A549 (cell line): ENCODE measurements around the gene HPGD. TPM values are rescaled to one million over a fixed set of nuclear protein-coding genes. Genes with fewer than 3 reads are reported as not detected.

ENCODE experiments used
- ATAC-seq, 2 experiments: fragments of 200-7000 bp in 1 of 2; fragments of >200 bp in 1 of 2; cut with Nextera tagmentation in 1 of 2; cut with Tn5 transposase in 1 of 2; 3 replicates each; pipeline versions ENCODE4 v1.8.0 to v1.9.1; 2018 to 2020; ENCODE audit warnings: mild to moderate bottlenecking in 1 of 2, moderate library complexity in 1 of 2
- CTCF ChIA-PET: fragments of 300-600 bp; sonication (Branson Sonifier 250); formaldehyde crosslinking; extraction: SDS; loops from one replicate; lab custom pipeline; 2021; ENCODE audit warnings: antibody characterized with exemption, inconsistent platforms; lab: Yijun Ruan, JAX
- POLR2A ChIA-PET: fragments of 350-600 bp; formaldehyde crosslinking; extraction: SDS; loops from one replicate; lab custom pipeline; 2021; ENCODE audit warnings: antibody characterized with exemption, inconsistent platforms; lab: Yijun Ruan, JAX
- DNase-seq, 2 experiments: peaks; one replicate each; pipeline versions ENCODE4 v3.0.0 to v3.0.0-alpha.2; 2011 to 2016; ENCODE audit warnings: low read depth in 1 of 2, low spot score in 1 of 2
- FAIRE-seq: peaks from 2 replicates; lab custom pipeline; 2011; peaks lifted over from hg19 to GRCh38; lab: Jason Lieb, UNC
- H3K27ac ChIP-seq, 2 experiments: fragments of >200 bp; sonication (Bioruptor Twin); formaldehyde crosslinking; 3 replicates each; pipeline ENCODE4 v1.5.1; 2016 to 2017
- H3K4me1 ChIP-seq: fragments of >200 bp; sonication (Bioruptor Twin); formaldehyde crosslinking; 3 replicates; pipeline ENCODE4 v1.6.1; 2016
- H3K4me2 ChIP-seq: fragments of >200 bp; sonication (Bioruptor Twin); formaldehyde crosslinking; 3 replicates; pipeline ENCODE4 v1.6.1; 2016
- H3K4me3 ChIP-seq: fragments of >200 bp; sonication (Bioruptor Twin); formaldehyde crosslinking; 3 replicates; pipeline ENCODE4 v1.5.1; 2016
- H3K9me3 ChIP-seq: fragments of >200 bp; sonication (Bioruptor Twin); formaldehyde crosslinking; 3 replicates; pipeline ENCODE4 v1.6.1; 2016
- ATOH8 ChIP-seq: fragments of 250-450 bp; sonication (Bioruptor Pico); IDR thresholded peaks from 2 replicates; pipeline ENCODE4 v1.5.0; 2020; ENCODE audit warnings: low read depth, mild to moderate bottlenecking, moderate library complexity
- CBX2 ChIP-seq: fragments of 200-600 bp; sonication (generic); IDR thresholded peaks from 2 replicates; pipeline ENCODE4 v1.6.1; 2016; ENCODE audit warnings: low read depth, mild to moderate bottlenecking, borderline replicate concordance
- CHD2 ChIP-seq: fragments of 150-350 bp; IDR thresholded peaks from 2 replicates; pipeline ENCODE4 v1.6.1; 2014; ENCODE audit warnings: low read length; ENCODE audit not compliant: partially characterized antibody
- EHF ChIP-seq: fragments of 250-450 bp; sonication (Bioruptor Pico); IDR thresholded peaks from 2 replicates; pipeline ENCODE4 v1.5.0; 2020; ENCODE audit warnings: mild to moderate bottlenecking
- ELK1 ChIP-seq: fragments of 150-350 bp; IDR thresholded peaks from 2 replicates; pipeline ENCODE4 v1.6.1; 2014; ENCODE audit warnings: low read depth, mild to moderate bottlenecking, low read length
- EP300 ChIP-seq, 2 experiments: fragments of >200 bp; sonication (Bioruptor Twin); formaldehyde crosslinking; IDR thresholded peaks; 2 replicates in 1 of 2; 3 replicates in 1 of 2; pipeline ENCODE4 v1.6.1; 2016 to 2017
- ESRRA ChIP-seq: fragments of 150-350 bp; IDR thresholded peaks from 2 replicates; pipeline ENCODE4 v1.6.1; 2014; ENCODE audit warnings: mild to moderate bottlenecking, low read length, borderline replicate concordance
- FOSL2 ChIP-seq, 2 experiments: fragments of 450-650 bp in 1 of 2; fragments of >200 bp in 1 of 2; sonication (Bioruptor Twin) in 1 of 2; formaldehyde crosslinking; IDR thresholded peaks; 2 replicates each; pipeline versions ENCODE4 v1.5.0 to v1.6.1; 2016 to 2020; ENCODE audit warnings: mild to moderate bottlenecking in 1 of 2, moderate library complexity in 1 of 2
- HDAC2 ChIP-seq: fragments of 200-600 bp; sonication (generic); IDR thresholded peaks from 2 replicates; pipeline ENCODE4 v1.6.1; 2016
- HES2 ChIP-seq: fragments of >200 bp; sonication (Bioruptor Twin); formaldehyde crosslinking; IDR thresholded peaks from 2 replicates; pipeline ENCODE4 v1.6.1; 2016
- HEYL ChIP-seq: fragments of 250-450 bp; sonication (Bioruptor Pico); IDR thresholded peaks from 2 replicates; pipeline ENCODE4 v1.8.0; 2021; ENCODE audit warnings: mild to moderate bottlenecking, moderate library complexity
- HMGXB4 ChIP-seq: fragments of 250-450 bp; sonication (Bioruptor Pico); IDR thresholded peaks from 2 replicates; pipeline ENCODE4 v1.5.0; 2021; ENCODE audit warnings: mild to moderate bottlenecking, moderate library complexity, borderline replicate concordance
- HOXB13 ChIP-seq: fragments of 250-450 bp; sonication (Bioruptor Pico); IDR thresholded peaks from 2 replicates; pipeline ENCODE4 v1.5.0; 2020; ENCODE audit warnings: low read depth, mild to moderate bottlenecking, moderate library complexity
- HOXB5 ChIP-seq: fragments of 250-450 bp; sonication (Bioruptor Pico); IDR thresholded peaks from 2 replicates; pipeline ENCODE4 v1.5.0; 2020; ENCODE audit warnings: mild to moderate bottlenecking, moderate library complexity
- JUNB ChIP-seq: fragments of >200 bp; sonication (Bioruptor Twin); formaldehyde crosslinking; IDR thresholded peaks from 2 replicates; pipeline ENCODE4 v1.6.1; 2016
- KDM1A ChIP-seq: fragments of 200-600 bp; sonication (generic); IDR thresholded peaks from 2 replicates; pipeline ENCODE4 v1.6.1; 2016; ENCODE audit warnings: low read depth, mild to moderate bottlenecking
- KDM5A ChIP-seq: fragments of 200-600 bp; sonication (generic); IDR thresholded peaks from 2 replicates; pipeline ENCODE4 v1.6.1; 2016; ENCODE audit warnings: antibody characterized with exemption, mild to moderate bottlenecking
- MYC ChIP-seq: IDR thresholded peaks from 2 replicates; pipeline ENCODE4 v1.6.1; 2012; ENCODE audit warnings: mild to moderate bottlenecking, inconsistent platforms, low read length, improper control_type of control experiment, borderline replicate concordance
- NFE2L2 ChIP-seq: fragments of 150-350 bp; conservative IDR thresholded peaks from 2 replicates; pipeline ENCODE4 v1.6.1; 2014; ENCODE audit warnings: low read length
- NPAS2 ChIP-seq: fragments of 250-450 bp; sonication (Bioruptor Pico); IDR thresholded peaks from 2 replicates; pipeline ENCODE4 v1.8.0; 2022; ENCODE audit warnings: mild to moderate bottlenecking, moderate library complexity, borderline replicate concordance
- PBX3 ChIP-seq: IDR thresholded peaks from 2 replicates; pipeline ENCODE4 v1.6.1; 2012
- PHF8 ChIP-seq: fragments of 200-600 bp; sonication (generic); IDR thresholded peaks from 2 replicates; pipeline ENCODE4 v1.6.1; 2016; ENCODE audit warnings: low read depth, mild to moderate bottlenecking, antibody characterized with exemption, moderate library complexity, borderline replicate concordance
- POLR2A ChIP-seq: IDR thresholded peaks from 2 replicates; pipeline ENCODE4 v1.6.1; 2012; ENCODE audit warnings: mild to moderate bottlenecking, low read length
- RARB ChIP-seq: fragments of 250-450 bp; sonication (Bioruptor Pico); IDR thresholded peaks from 2 replicates; pipeline ENCODE4 v1.8.0; 2021; ENCODE audit warnings: mild to moderate bottlenecking, moderate library complexity
- RCOR1 ChIP-seq: fragments of 150-350 bp; IDR thresholded peaks from 2 replicates; pipeline ENCODE4 v1.6.1; 2014; ENCODE audit warnings: antibody characterized with exemption, low read length, low read depth
- RNF2 ChIP-seq: fragments of 200-600 bp; sonication (generic); IDR thresholded peaks from 2 replicates; pipeline ENCODE4 v1.6.1; 2016; ENCODE audit warnings: low read depth, mild to moderate bottlenecking, antibody characterized with exemption, moderate library complexity, borderline replicate concordance
- SMC3 ChIP-seq: fragments of >200 bp; sonication (Bioruptor Twin); formaldehyde crosslinking; IDR thresholded peaks from 3 replicates; pipeline ENCODE4 v1.6.1; 2018; ENCODE audit warnings: inconsistent platforms
- SREBF2 ChIP-seq: fragments of 450-650 bp; IDR thresholded peaks from 2 replicates; pipeline ENCODE4 v1.6.1; 2014; ENCODE audit warnings: mild to moderate bottlenecking, moderate library complexity
- TP53 ChIP-seq: fragments of 250-450 bp; sonication (Bioruptor Pico); IDR thresholded peaks from 2 replicates; pipeline ENCODE4 v1.5.0; 2021; ENCODE audit warnings: mild to moderate bottlenecking, moderate library complexity
- ZSCAN20 ChIP-seq: fragments of 250-450 bp; sonication (Bioruptor Pico); IDR thresholded peaks from 2 replicates; pipeline ENCODE4 v1.8.0; 2022; ENCODE audit warnings: mild to moderate bottlenecking, moderate library complexity
- WGBS: methylation state at CpG from one replicate; pipeline ENCODE4 v1.1.6; 2017; ENCODE audit errors: missing lambda C conversion rate; 5-methylcytosine and 5-hydroxymethylcytosine counted together
- polyA plus RNA-seq, 4 experiments: library from polyadenylated mRNA; depleted of rRNA in 3 of 4; stranded (reverse); fragments of >200 nt; fragmentation: RNase III in 1 of 4; extraction: RNeasy Plus Mini Kit Qiagen cat#74134 plus additional on column Dnase treatment in 1 of 4; gene quantifications; 2 replicates in 3 of 4; 3 replicates in 1 of 4; pipeline ENCODE4 v1.2.3, GENCODE V29; 2011 to 2017

HPGD gene
- polyA plus RNA-seq, 2 of the 4 experiments (the other 2 are of a cell fraction): 114 to 127 TPM

GRCh38 chr4:174526731-174527130 is 4.4 kb upstream of the HPGD start (continued):
- TF ChIP-seq RCOR1: no peak
- TF ChIP-seq HEYL: no peak
- TF ChIP-seq MYC: no peak
- no peak for TF ChIP-seq ELK1
- no peak for TF ChIP-seq EHF (CRISPR knock-in tag)
- TF ChIP-seq KDM1A: no peak
- no peak for TF ChIP-seq NFE2L2
- TF ChIP-seq HOXB5 (CRISPR knock-in tag): no peak
- TF ChIP-seq JUNB: no peak

GRCh38 chr4:174524242-174524641 is 2.0 kb upstream of the HPGD start:
- no peak overlapping the region for H3K4me3 ChIP-seq
- WGBS: 54% methylated on average over 4 of the region's 4 CpGs
- DNase-seq (no peak), FAIRE-seq (no peak), ATAC-seq (no peak)
- peak overlapping the region; percentile 87 for H3K4me2 ChIP-seq
- TF ChIP-seq HMGXB4 (no peak), ZSCAN20 (CRISPR knock-in tag) (no peak), SMC3 (no peak), HDAC2 (no peak), KDM1A (no peak), NPAS2 (CRISPR knock-in tag) (no peak), CHD2 (no peak), KDM5A (no peak), SREBF2 (no peak), ATOH8 (CRISPR knock-in tag) (no peak), RNF2 (no peak), HOXB13 (CRISPR knock-in tag) (no peak)
- CTCF ChIA-PET: interaction anchor here (0.5 to 1.6 kb wide), 2 partner anchors 17 to 137 kb away, joined by 3 to 4 read pairs; no protein-coding TSS in a partner anchor
- no peaks in the 10 kb centered on the region for H3K9me3 ChIP-seq
- POLR2A ChIA-PET: interaction anchor here (0.6 kb wide), 1 partner anchor 87 kb away, joined by 5 read pairs; no protein-coding TSS in a partner anchor
- H3K27ac ChIP-seq: peak overlapping the region; percentile 88 to 93; a peak in 4 of 6 replicates
- H3K4me1 ChIP-seq: peaks cover 37% of the 10 kb centered on the region

GRCh38 chr4:174523025-174523693 is 871 bp upstream of the HPGD start:
- ATAC-seq (peak; percentile 44; a peak in 5 of 6 replicates), DNase-seq (peak in 1 of 2 experiments; percentile 21), FAIRE-seq (no peak)
- CTCF ChIA-PET: interaction anchor here (0.6 to 2.5 kb wide), 6 partner anchors 16 to 935 kb away, joined by 3 to 7 read pairs (median 4); no protein-coding TSS in a partner anchor
- Histone ChIP-seq H3K4me3 (peak overlapping the region; percentile 61), H3K4me2 (peak overlapping the region; percentile 87), H3K9me3 (no peaks in the 10 kb centered on the region), H3K27ac (peak overlapping the region; percentile 88 to 93), H3K4me1 (peaks cover 47% of the 10 kb centered on the region)
- POLR2A ChIA-PET: interaction anchor here (0.7 to 2.0 kb wide), 6 partner anchors 33 to 191 kb away, joined by 3 to 9 read pairs (median 6); no protein-coding TSS in a partner anchor
- WGBS: 6% methylated on average over 10 of the region's 10 CpGs
- TF ChIP-seq CBX2: no peak
- no peak for TF ChIP-seq FOSL2 (IDR thresholded peaks at IDR 0.05)
- TF ChIP-seq FOSL2 (CRISPR knock-in tag; IDR thresholded peaks at IDR 0.05): no peak
- TF ChIP-seq HES2: no peak
- TF ChIP-seq POLR2A: no peak
- TF ChIP-seq PHF8: no peak
- TF ChIP-seq PBX3: no peak
- no peak for TF ChIP-seq ESRRA
- TF ChIP-seq EP300 (IDR thresholded peaks at IDR 0.05): no peak
- no peak for TF ChIP-seq RARB (CRISPR knock-in tag)
- no peak for TF ChIP-seq ELK1
- TF ChIP-seq TP53 (CRISPR knock-in tag): no peak
